Body of pancreas (tissue), 4 donors: ENCODE results near the gene SLC22A2. TPM values are rescaled to one million over a fixed set of nuclear protein-coding genes. Genes with fewer than 3 reads are reported as not detected.

Source experiments
- ATAC-seq: fragments of 150-250 bp; one replicate; pipeline ENCODE4 v1.9.1; 2016
- DNase-seq, 4 donors: peaks; one replicate each; pipeline ENCODE4 v3.0.0-alpha.2; 2019
- H3K27ac ChIP-seq, 4 donors: fragments of 200-600 bp; sonication (generic); 1 replicate in 3 of 4; 2 replicates in 1 of 4; pipeline versions ENCODE4 v1.5.1 to v1.6.1; 2016 to 2019; ENCODE audit warnings: mild to moderate bottlenecking in 1 of 4, mixed read lengths in 1 of 4, moderate library complexity in 1 of 4
- H3K27me3 ChIP-seq, 2 donors: fragments of 200-600 bp; sonication (generic); one replicate each; pipeline ENCODE4 v1.6.0; 2016; ENCODE audit warnings: mild to moderate bottlenecking in 1 of 2
- H3K36me3 ChIP-seq, 2 donors: fragments of 200-600 bp; sonication (generic); replicated peaks in 1 of 2; 2 replicates each; pipeline ENCODE4 v1.5.1; 2016; ENCODE audit warnings: low read depth in 2 of 2; ENCODE audit not compliant: insufficient read depth in 1 of 2
- H3K4me1 ChIP-seq: fragments of 200-600 bp; sonication (generic); one replicate; pipeline ENCODE4 v1.6.0; 2016
- H3K4me3 ChIP-seq, 2 donors: fragments of 200-600 bp; sonication (generic); 1 replicate in 1 of 2; 2 replicates in 1 of 2; pipeline ENCODE4 v1.5.1; 2016 to 2019
- H3K9me3 ChIP-seq, 3 donors: fragments of 200-600 bp; sonication (generic); 1 replicate in 2 of 3; 2 replicates in 1 of 3; pipeline ENCODE4 v1.5.1; 2016
- CTCF ChIP-seq, 7 experiments: fragments of 450-650 bp in 4 of 7; fragments of 200-600 bp in 3 of 7; sonication (generic) in 3 of 7; IDR thresholded peaks; one replicate each; pipeline ENCODE4 v1.5.1; 2016 to 2019; ENCODE audit warnings: antibody characterized with exemption in 7 of 7
- POLR2A ChIP-seq, 3 donors: fragments of 450-650 bp; IDR thresholded peaks; one replicate each; pipeline ENCODE4 v1.6.1; 2016; ENCODE audit warnings: antibody characterized with exemption in 3 of 3, mild to moderate bottlenecking in 2 of 3
- WGBS, 2 donors: methylation state at CpG; one replicate each; pipeline ENCODE4 v1.1.5; 2017; 5-methylcytosine and 5-hydroxymethylcytosine counted together
- intact Hi-C: fragments of 100-400 bp; cut with DNase I; formaldehyde crosslinking; loops from one replicate; pipeline ENCODE4 v1.15.1; 2023
- total RNA-seq, 2 donors: library from RNA; depleted of rRNA; stranded (reverse); fragments of >200 nt; gene quantifications; one replicate each; pipeline ENCODE4 v1.1.0, GENCODE V29; 2016

SLC22A2 gene
- total RNA-seq, 2 donors from 2014 or later, result not detected

GRCh38 chr6:160278311-160278710 lies 19.7 kb upstream of the SLC22A2 start:
- H3K9me3 ChIP-seq, result no peaks in the 10 kb centered on the region
- intact Hi-C loops, result no loop called here
- 88 to 91% methylated on average over 5 of the region's 5 CpGs for WGBS, 2 donors

GRCh38 chr6:160277546-160277945 lies 18.9 kb upstream of the SLC22A2 start:
- ATAC-seq, result no peak
- no peaks in the 10 kb centered on the region for H3K36me3 ChIP-seq
- no peaks in the 10 kb centered on the region for H3K4me1 ChIP-seq
- TF ChIP-seq POLR2A (IDR thresholded peaks at IDR 0.05) (no peak), CTCF (IDR thresholded peaks at IDR 0.05) (no peak)
- no peaks in the 10 kb centered on the region for H3K9me3 ChIP-seq
- WGBS, 2 donors, result 84 to 92% methylated on average over 15 of the region's 15 CpGs
- H3K27me3 ChIP-seq, result no peaks in the 10 kb centered on the region
- no peak overlapping the region for H3K4me3 ChIP-seq
- intact Hi-C loops, result no loop called here
- DNase-seq, result no peak
- no peak overlapping the region for H3K27ac ChIP-seq

More at GRCh38 chr6:160278311-160278710, 19.7 kb upstream of the SLC22A2 start:
- Histone ChIP-seq H3K27me3 (no peaks in the 10 kb centered on the region), H3K4me1 (no peaks in the 10 kb centered on the region), H3K4me3 (no peak overlapping the region), H3K27ac (no peak overlapping the region), H3K36me3 (no peaks in the 10 kb centered on the region)
- DNase-seq (no peak), ATAC-seq (no peak)
- TF ChIP-seq CTCF (IDR thresholded peaks at IDR 0.05) (no peak), POLR2A (IDR thresholded peaks at IDR 0.05) (no peak)

- Histone ChIP-seq H3K27me3 (no peaks in the 10 kb centered on the region), H3K36me3 (no peaks in the 10 kb centered on the region), H3K4me3 (no peak overlapping the region), H3K4me1 (no peaks in the 10 kb centered on the region), H3K9me3 (no peaks in the 10 kb centered on the region), H3K27ac (no peak overlapping the region)
- ATAC-seq (no peak), DNase-seq (no peak)
- 82 to 89% methylated on average over 5 of the region's 5 CpGs for WGBS, 2 donors
- TF ChIP-seq CTCF (IDR thresholded peaks at IDR 0.05) (no peak), POLR2A (IDR thresholded peaks at IDR 0.05) (no peak)
- intact Hi-C loops, result no loop called here
Observed at GRCh38 chr6:160277144-160277543, 18.5 kb upstream of the SLC22A2 start.

GRCh38 chr6:160276126-160276525 lies 17.5 kb upstream of the SLC22A2 start:
- Histone ChIP-seq H3K36me3 (no peaks in the 10 kb centered on the region), H3K4me3 (no peak overlapping the region), H3K27me3 (no peaks in the 10 kb centered on the region), H3K4me1 (no peaks in the 10 kb centered on the region), H3K27ac (no peak overlapping the region), H3K9me3 (no peaks in the 10 kb centered on the region)
- intact Hi-C loops, result no loop called here
- TF ChIP-seq POLR2A (IDR thresholded peaks at IDR 0.05), result no peak
- no peak for TF ChIP-seq CTCF (IDR thresholded peaks at IDR 0.05)
- WGBS, 2 donors, result 65 to 71% methylated on average over 4 of the region's 4 CpGs
- DNase-seq (no peak), ATAC-seq (no peak)

GRCh38 chr6:160275511-160276003 lies 16.9 kb upstream of the SLC22A2 start:
- Histone ChIP-seq H3K4me3 (no peak overlapping the region), H3K4me1 (no peaks in the 10 kb centered on the region), H3K27me3 (no peaks in the 10 kb centered on the region), H3K36me3 (no peaks in the 10 kb centered on the region), H3K9me3 (no peaks in the 10 kb centered on the region), H3K27ac (no peak overlapping the region)
- WGBS, 2 donors, result 66 to 75% methylated on average over 18 to 20 of the region's 20 CpGs
- ATAC-seq (no peak), DNase-seq (no peak)
- no peak for TF ChIP-seq CTCF (IDR thresholded peaks at IDR 0.05)
- TF ChIP-seq POLR2A (IDR thresholded peaks at IDR 0.05), result no peak
- intact Hi-C loops, result no loop called here
